ENCODE data around the gene HSPA5. TPM values are rescaled to one million over a fixed set of nuclear protein-coding genes. Genes with fewer than 3 reads are reported as not detected.
A peak's percentile ranks its signal among the peaks of the same experiment; 100 is the strongest.
"Not testable (repeated sequence)": the region's sequence is repeated elsewhere in the genome, so short reads cannot be mapped to it uniquely, and the experiment has no call there.

HSPA5 gene
- total RNA-seq, 1 donor from 2014 or later: 410 TPM

DNA sequence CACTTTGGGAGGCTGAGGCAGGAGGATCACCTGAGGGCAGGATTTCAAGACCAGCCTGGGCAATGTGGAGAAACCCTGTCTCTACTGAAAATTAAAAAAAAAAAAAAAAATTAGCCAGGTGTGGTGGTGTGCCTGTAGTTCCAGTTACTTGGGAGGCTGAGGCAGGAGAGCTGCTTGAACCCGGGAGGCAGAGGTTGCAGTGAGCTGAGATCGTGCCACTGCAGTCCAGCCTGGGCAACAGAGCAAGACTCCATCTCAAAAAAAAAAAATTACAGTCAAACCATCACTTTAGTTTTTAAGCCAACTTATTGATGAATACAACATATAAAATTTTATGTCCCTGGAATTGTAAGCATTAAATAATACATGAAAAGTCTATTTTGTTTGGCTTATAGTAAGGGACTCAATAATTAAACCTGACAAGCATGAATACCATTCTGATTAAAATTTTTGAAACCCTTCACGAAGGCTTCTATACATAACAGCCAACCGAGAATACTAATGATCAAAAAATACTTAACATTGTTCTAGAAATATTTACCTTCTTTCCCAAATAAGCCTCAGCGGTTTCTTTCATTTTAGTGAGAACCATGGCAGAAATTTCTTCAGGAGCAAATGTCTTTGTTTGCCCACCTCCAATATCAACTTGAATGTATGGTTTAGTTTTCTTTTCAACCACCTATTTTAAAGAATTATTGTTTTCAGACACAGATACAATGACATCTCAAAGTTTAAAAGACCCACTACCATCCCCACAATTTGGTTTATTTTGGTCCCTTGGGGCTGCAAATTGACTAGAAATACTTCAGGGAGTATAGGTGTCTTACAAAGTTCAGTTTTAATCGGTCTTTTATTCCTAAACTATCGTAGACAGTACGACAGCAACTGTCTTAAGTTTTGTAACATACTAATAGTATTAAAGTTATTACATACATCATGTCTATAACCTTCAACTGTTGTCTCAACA, 1.2 kb downstream of the HSPA5 start:
- Histone ChIP-seq H3K27me3 (ENCODE audit: control insufficient read depth, insufficient read depth, low read length) (no peaks in the 10 kb centered on the region), H3K4me3 (ENCODE audit: low read depth, low read length) (peak overlapping the region; percentile 95), H3K36me3 (ENCODE audit: control insufficient read depth, insufficient read depth, low read length) (no peaks in the 10 kb centered on the region)
- DNase-seq (ENCODE audit: low read depth): no peak
- TF ChIP-seq, protein P1, sequence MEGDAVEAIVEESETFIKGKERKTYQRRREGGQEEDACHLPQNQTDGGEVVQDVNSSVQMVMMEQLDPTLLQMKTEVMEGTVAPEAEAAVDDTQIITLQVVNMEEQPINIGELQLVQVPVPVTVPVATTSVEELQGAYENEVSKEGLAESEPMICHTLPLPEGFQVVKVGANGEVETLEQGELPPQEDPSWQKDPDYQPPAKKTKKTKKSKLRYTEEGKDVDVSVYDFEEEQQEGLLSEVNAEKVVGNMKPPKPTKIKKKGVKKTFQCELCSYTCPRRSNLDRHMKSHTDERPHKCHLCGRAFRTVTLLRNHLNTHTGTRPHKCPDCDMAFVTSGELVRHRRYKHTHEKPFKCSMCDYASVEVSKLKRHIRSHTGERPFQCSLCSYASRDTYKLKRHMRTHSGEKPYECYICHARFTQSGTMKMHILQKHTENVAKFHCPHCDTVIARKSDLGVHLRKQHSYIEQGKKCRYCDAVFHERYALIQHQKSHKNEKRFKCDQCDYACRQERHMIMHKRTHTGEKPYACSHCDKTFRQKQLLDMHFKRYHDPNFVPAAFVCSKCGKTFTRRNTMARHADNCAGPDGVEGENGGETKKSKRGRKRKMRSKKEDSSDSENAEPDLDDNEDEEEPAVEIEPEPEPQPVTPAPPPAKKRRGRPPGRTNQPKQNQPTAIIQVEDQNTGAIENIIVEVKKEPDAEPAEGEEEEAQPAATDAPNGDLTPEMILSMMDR (IDR thresholded peaks at IDR 0.05; ENCODE audit: insufficient read depth, low read length, poor library complexity, severe bottlenecking): no peak

- TF ChIP-seq, protein P1 (IDR thresholded peaks at IDR 0.05; ENCODE audit: insufficient read depth, low read length, poor library complexity, severe bottlenecking): no peak
- Histone ChIP-seq H3K4me3 (ENCODE audit: low read depth, low read length) (peak overlapping the region; percentile 95), H3K36me3 (ENCODE audit: control insufficient read depth, insufficient read depth, low read length) (peaks cover 1% of the 10 kb centered on the region), H3K27me3 (ENCODE audit: control insufficient read depth, insufficient read depth, low read length) (no peaks in the 10 kb centered on the region)
- no peak for DNase-seq (ENCODE audit: low read depth)
Observed at GRCh38 chr9:125238915-125239446, 2.2 kb downstream of the HSPA5 start.

- DNase-seq (ENCODE audit: low read depth): no peak
- TF ChIP-seq, protein P1 (IDR thresholded peaks at IDR 0.05; ENCODE audit: insufficient read depth, low read length, poor library complexity, severe bottlenecking): no peak
- Histone ChIP-seq H3K36me3 (ENCODE audit: control insufficient read depth, insufficient read depth, low read length) (peaks cover 1% of the 10 kb centered on the region), H3K27me3 (ENCODE audit: control insufficient read depth, insufficient read depth, low read length) (no peaks in the 10 kb centered on the region), H3K4me3 (ENCODE audit: low read depth, low read length) (peak overlapping the region; percentile 95)
Observed at GRCh38 chr9:125238127-125238914, 2.8 kb downstream of the HSPA5 start.

DNA sequence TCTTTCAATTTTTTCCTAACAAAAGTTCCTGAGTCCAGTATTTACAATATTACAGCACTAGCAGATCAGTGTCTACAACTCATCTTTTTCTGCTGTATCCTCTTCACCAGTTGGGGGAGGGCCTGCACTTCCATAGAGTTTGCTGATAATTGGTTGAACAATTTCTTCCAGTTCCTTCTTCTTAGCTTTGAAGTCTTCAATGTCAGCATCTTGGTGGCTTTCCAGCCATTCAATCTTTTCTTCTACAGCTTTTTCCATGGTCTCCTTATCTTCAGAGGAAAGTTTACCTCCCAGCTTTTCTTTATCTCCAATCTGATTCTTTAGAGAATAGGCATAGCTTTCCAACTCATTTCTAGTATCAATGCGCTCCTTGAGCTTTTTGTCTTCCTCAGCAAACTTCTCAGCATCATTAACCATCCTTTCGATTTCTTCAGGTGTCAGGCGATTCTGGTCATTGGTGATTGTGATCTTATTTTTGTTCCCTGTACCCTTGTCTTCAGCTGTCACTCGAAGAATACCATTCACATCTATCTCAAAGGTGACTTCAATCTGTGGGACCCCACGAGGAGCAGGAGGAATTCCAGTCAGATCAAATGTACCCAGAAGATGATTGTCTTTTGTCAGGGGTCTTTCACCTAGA, 4.5 kb downstream of the HSPA5 start:
- not testable (repeated sequence) for H3K36me3 ChIP-seq (ENCODE audit: control insufficient read depth, insufficient read depth, low read length); H3K4me3 ChIP-seq (ENCODE audit: low read depth, low read length)

GRCh38 chr9:125235804-125236519, 5.2 kb downstream of the HSPA5 start:
- Histone ChIP-seq H3K36me3 (ENCODE audit: control insufficient read depth, insufficient read depth, low read length) (peaks cover 1% of the 10 kb centered on the region), H3K4me3 (ENCODE audit: low read depth, low read length) (no peak overlapping the region), H3K27me3 (ENCODE audit: control insufficient read depth, insufficient read depth, low read length) (no peaks in the 10 kb centered on the region)
- TF ChIP-seq, protein P1 (IDR thresholded peaks at IDR 0.05; ENCODE audit: insufficient read depth, low read length, poor library complexity, severe bottlenecking): no peak
- no peak for DNase-seq (ENCODE audit: low read depth)

More for the DNA sequence above, 4.5 kb downstream of the HSPA5 start:
- not testable (repeated sequence) for DNase-seq (ENCODE audit: low read depth); H3K27me3 ChIP-seq (ENCODE audit: control insufficient read depth, insufficient read depth, low read length)

- H3K36me3 ChIP-seq (ENCODE audit: control insufficient read depth, insufficient read depth, low read length); H3K4me3 ChIP-seq (ENCODE audit: low read depth, low read length); DNase-seq (ENCODE audit: low read depth); H3K27me3 ChIP-seq (ENCODE audit: control insufficient read depth, insufficient read depth, low read length): not testable (repeated sequence)
Observed at GRCh38 chr9:125234099-125234498, 7.0 kb downstream of the HSPA5 start.
